CD4-positive, alpha-beta T cell treated with Interleukin-10 for 1 hour (primary cell): ENCODE results near the gene NUP93.

Experiments used
- DNase-seq: peaks from one replicate; pipeline ENCODE4 v3.0.0-alpha.2; 2020

The NUP93 gene

DNA sequence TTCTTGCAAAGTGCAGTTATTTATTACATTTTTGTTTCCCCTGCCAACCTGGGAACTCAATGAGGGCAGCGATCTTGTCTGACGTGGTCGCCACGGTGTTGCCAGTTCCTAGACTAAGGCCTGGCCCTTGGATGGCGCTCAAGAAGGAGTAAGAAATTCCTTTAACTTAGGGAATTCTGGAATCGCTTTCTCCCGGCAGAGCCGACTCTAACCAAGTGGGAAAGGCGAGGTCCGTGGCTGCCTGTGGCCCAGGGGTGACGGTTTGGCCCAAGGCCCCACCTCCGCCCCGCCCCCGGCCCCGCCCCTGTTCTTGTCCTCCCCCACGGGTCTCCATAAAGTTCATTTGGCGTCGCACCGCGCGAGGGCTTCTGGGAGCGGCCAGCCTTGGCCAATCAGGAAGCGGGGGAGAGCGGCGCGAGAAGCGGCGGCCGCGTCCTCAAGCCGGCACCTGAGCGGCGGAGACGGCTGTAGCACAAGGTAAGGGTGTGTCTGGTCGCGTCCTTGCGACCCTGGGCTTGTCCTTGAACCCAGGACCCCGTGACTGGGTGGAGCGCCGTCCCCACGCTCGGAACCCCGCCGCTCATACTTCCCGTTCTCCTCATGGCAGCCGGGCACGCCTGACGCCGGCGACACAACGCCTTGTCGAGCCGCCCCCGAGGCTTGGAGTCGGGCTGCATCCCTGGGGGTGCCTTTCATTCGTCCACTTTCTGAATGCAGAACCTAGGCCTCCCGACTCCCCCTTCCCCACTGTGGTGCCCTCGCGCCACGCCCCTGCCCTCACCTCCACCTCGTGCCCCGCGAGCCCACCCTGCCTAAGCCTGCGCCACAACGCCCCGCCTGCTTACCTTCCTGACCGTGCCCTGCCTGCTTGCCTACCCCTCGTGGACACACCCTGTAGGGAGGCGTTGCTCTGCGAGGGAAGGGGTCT lies at the start of gene NUP93:
NUP93 (plus strand) TSS at position 395 of the 928 bp plus-strand sequence. CDS start 18,119 bp downstream, outside the sequence.
- DNase-seq: peak; percentile 91

DNA sequence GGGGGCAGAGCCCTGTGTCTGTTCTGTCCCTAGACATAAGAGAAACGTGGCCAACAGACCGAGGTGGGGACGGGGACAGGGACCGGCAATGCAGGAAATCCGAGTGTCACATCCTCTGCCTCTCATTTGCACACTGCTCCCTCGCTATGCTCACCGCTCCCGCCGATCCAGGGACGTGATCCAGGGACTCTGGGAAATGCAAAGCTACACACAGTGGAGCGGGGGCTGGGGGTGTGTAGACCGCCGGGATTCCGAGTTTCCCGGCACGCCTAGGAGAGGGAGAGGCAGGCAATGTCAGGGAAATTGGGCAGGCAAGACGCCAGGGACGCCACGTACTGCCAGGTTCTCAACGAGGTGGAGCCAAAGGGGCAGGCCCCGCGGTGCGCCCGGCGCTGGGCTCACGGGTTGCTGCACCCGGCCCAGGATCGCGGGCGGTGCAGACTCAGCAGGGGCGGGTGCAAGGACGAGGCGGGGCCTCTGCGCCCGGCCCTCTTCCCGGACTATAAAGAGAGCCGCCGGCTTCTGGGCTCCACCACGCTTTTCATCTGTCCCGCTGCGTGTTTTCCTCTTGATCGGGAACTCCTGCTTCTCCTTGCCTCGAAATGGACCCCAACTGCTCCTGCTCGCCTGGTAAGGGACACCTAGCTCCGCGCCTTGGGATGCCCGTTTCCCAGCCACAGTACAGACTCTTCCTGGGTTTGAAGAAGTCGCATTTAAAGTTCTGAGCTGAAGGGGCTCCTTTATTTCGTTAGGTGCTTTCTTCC lies 47.8 kb upstream of the NUP93 start, which contains the start of gene MT1X:
MT1X (plus strand) TSS at position 532 of the 764 bp plus-strand sequence; CDS start at position 603, 71 bp downstream.
- peak; percentile 90 for DNase-seq

DNA sequence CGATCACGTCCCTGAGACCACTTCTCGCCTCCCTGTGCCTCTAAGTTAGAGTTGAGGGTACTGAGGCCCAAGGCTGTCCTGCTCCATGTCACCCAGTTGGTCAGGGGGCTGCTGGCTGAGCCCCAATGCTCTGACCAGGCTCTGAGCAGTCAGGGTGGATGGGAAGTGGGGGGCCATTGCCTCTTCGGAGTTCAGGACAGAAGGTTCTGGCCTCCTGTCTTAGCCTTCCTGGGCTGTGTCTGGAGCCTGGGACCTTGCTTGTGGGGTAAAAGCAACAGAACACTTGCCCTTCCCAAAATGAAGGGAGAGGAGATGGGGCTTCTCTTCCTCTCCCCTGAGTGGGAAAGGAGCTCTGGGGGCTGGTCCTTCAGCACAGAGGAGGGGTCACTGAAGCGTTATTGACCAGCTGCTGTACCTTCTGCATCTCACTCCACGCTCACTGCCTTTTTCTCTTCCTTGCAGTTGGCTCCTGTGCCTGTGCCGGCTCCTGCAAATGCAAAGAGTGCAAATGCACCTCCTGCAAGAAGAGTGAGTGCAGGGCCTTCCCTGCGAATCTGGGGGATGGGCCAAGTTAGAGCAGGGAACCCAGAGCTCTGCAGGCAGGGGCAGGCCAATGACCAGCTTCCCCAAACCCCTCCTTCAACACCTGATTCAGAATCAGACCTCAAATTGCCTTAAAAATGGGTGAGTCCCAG lies 47.1 kb upstream of the NUP93 start:
- DNase-seq: no peak

DNA sequence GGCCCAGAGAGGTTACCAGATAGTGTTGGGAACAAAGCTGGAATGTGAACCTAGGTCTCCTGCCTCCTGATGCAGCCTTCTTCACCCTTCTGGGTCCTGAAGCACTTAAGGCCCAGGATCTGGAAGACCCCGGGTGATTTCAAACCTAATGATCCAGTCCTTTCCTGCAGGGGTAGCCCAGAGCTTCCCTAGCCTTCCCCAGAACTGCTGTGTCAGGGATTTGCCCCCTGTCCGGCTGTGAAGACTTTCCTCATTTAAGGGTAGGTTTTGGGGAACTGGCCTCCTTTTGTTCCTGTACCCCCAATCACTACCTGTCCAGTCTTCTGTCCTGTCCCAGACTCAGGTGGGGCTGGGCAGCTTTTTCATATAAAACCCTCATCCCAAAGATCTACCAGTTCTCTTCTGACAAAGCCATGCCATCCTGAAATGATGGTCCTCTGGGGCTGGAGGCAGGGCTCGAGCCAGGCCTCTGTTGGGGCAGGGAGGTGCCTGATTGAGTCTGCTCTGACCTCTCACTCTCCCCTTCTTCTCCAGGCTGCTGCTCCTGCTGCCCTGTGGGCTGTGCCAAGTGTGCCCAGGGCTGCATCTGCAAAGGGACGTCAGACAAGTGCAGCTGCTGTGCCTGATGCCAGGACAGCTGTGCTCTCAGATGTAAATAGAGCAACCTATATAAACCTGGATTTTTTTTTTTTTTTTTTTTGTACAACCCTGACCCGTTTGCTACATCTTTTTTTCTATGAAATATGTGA lies 46.3 kb upstream of the NUP93 start:
- DNase-seq: no peak

DNA sequence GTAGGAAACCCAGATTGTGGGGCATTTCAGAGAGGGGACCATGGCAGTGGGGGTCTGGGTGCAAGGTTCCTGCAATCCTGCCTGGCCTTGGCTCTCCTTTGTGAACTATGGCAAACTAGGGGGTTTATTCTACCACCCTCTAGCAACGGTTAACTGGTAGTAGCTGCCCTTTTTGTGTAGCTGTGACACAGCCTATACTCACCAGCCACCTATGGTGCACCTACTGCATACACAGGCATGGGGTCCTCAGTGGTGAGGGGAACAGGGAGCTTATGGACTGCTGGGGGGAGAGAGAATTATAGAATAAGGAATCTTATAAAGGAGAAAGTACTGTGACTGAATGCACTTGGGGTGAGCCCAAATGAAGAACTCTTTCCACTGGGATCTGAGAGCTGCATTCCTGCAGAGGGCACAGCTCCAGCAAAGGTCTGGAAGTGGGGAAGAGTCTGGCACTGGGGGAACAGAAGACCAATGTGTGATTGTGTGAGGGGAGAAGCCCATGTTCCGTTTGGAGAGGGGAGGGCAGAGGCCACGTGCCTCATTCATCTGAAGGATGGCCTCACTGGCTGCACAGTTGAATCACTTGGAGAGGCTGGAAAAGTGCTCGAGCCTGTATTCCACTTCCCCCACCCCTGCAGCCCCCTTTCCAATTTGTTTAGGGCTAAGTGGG lies 45.5 kb upstream of the NUP93 start:
- DNase-seq: no peak

DNA sequence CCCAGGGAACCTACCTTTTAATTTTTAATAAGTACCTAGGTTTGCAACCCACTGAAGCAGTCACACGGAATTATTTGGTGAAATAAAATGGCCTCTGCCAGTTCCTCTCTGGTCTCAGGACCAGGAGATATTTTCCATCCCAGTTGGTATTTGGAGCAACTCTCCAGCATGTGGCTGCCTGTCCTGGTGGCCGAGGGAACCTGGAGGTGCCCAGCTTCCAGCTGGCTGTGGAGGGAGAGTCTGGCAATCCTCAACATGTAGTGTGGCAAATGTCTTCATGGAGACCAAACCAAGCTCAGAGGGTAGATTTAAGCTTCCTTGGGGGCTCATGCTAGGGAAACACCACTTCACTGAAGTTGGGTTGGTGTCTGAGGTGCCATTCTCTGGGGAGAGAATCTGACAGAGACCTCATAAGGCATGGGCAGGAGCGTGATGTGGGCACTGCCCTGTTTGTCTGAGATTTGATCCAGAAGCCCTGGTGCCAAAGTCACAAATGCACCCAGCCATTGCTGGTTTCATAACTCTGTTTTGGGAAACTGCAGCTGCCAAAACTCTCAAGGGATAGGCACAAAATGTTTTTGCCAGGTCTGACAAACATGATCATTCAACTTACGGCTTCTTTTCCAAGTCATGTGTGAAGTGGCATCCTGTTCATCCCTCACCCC lies 44.9 kb upstream of the NUP93 start:
- no peak for DNase-seq

DNA sequence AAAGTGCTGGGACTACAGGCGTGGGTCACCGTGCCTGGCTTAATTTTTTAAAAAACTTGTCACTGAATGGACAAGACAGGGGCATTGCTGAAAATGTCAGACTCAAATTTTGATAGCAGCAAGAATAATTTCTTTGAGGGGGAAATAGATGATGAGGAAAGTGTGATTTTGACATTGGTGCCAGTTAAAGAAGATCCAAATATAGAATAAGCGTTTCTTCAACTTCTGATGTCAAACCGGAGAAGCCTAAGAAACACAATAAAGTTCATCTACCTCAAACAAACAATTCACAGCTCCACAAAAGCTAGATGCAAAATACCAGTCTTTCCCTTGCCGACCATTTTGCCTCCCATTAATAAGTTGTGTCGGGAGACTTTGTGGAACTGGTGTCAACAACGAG lies 43.2 kb upstream of the NUP93 start:
- no peak for DNase-seq

DNA sequence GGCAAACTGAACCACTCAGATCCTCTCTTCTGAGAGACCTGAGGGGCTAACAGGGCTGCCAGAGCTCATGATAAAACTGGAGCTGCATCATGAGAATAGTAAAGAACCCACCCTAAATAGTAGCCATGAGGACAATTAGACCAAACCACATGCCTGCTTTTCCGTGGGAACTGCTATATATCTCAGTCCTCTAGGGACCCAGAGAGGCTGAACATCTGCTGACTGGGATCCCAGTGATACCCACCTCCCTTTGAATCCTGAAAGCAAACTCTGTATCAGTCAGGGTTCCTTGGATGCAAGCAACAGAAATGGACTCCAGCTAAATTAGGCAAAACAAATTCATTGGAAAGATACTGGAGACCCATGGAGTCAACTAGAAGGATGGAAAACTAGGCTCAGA lies 41.2 kb upstream of the NUP93 start:
- no peak for DNase-seq

DNA sequence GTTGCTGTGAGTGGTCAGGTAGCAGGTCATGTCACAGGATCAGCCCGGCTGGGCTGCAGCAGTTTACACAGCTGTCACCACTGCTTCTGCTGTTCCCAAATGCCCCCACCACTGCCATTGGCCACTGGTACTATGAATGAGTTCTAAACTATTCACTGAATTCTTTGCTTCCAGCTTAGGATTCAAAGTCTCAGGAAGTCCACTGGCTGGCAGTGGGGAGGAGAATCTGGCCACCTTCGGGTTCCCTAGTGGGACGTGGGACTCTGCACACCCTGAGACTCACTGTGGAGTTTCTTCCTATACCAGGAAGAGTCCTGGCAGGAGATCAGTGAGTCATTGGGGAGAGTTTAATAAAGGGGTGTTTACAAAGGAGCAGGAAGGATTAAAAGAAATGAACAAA lies 40.8 kb upstream of the NUP93 start:
- DNase-seq: no peak

DNA sequence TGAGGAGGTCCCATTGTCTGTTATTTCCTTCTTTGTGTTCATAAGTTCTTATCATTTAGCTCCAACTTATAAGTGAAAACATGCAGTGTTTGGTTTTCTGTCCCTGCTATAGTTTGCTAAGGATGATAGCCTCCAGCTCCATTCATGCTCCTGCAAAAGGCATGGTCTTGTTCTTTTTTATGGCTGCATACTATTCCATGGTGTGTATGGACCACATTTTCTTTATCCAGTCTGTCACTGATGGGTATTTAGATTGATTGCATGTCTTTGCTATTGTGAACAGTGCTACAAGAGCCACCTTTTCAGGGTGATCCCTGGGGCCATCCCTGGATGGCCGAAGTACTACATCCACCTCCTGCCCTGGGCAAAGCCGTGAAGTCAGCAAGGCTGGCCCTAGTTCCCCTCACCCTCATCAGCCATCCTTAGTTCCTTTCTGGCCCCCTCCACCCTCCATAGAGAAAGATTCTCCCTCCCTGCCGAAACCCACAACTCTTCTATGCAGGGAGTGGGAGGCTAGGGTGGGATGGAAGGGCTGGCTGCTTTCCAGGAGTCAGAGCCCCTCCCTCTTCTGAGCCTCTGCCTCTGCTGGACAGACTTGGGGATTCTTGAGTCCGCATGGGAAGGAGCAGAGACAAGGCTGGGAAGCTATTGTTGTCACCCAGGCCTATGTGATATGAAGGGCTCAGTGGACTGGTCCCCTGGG lies 39.4 kb upstream of the NUP93 start:
- no peak for DNase-seq

DNA sequence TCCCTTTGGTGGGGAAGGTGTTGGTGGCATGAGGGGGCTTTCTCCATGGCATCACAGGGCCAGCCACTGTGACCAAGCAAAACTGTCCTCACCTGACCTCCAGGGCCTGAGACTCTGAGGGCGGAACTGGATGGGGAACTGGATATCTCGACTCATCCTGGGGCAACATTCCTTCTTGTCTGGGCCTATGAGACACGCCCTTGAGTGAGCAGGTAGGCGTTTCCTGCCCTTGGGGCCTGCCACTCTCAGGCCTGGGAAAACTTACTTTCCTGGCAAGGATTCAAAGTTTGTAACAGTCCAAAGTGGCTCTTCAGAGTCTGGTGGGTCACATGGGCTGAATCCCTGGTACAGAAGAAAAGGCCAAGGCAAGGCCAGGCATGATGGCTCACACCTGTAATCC lies 38.0 kb upstream of the NUP93 start:
- DNase-seq: no peak

DNA sequence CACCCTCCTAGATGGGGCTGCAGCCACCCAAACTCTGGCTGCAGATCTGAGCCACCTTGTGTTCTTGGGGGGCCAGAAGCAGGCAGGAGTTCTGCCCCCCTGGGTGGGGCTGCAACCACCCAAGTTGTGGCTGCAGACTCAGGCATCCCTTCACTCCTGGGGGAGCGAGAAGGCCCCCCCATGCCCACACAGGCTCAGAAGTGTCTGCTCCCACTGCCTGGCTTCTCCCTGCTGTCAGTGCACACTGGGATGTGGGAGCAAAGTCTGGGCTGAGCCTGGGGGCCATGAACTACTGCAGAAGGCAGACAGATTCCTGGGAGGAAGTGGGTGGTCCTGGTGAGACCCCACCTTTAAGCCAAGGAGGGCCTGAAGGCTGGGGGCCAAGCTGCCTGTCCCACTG lies 34.7 kb upstream of the NUP93 start:
- no peak for DNase-seq

DNA sequence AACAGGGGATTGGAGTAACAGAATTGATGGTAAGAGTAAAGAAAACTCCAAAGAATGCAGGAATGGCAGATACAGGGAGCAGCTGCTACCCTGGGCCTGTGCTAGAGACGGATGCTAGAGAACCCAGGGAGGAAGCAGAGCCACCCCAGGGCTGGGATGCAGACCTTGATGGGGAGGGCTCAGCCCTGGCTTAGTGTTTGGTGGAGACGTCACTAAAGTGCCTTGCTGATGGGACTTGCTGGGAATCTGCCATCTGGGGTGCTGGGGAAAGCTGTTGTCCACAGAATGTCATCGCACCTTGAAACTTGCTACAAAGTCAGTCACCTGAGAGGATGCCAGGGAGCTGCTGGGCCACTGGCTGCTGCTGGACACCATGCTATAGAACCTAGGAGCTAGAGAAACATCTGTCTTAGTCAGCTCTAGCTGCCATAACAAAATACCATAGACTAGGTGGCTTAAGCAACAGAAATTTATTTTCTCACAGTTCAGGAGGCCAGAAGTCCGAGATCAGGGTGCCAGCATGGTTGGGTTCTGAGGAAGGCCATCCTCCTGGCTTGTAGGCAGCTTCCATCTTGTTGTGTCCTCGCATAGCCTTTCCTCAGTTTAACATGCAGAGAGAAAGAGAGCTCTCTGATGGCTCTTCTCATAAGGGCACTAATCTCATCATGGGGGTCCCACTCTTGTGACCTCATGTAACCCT lies 32.3 kb upstream of the NUP93 start:
- DNase-seq: no peak

DNA sequence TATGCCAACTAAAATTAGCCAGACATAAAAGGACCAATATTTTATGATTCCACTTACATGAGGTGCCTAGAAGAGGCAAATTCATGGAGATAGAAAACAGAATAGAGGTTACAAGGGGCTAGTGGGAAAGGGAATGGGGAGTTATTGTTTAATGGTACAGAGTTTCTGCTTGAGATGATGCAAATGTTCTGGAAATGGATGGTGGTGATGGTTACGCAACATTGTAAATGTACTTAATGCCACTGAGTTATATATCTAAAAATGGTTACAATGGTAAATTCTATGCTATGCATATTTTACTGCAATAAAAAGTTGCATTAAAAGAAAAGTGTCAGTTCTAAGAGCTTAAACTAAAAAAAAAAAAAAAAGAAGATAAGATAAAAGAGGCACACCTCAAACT lies 29.7 kb upstream of the NUP93 start:
- DNase-seq: no peak

DNA sequence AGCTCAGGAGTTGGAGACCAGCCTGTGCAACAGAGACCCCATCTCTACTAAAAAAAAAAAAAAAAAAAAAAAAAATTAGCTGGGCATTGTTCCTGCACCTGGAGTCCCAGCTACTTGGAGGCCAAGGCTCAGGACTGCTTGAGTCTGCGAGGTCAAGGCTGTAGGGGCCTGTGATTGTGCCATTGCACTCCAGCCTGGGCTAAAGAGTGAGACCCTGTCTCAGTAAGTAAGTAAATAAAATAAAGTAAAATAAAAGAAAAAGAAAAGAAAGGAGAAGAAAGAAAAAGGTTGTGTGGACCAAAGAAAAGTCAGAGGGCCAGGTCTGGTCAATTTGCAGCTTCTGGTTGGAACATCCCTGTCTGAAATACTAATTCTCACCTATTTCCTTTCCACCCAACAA lies 29.3 kb upstream of the NUP93 start:
- no peak for DNase-seq

DNA sequence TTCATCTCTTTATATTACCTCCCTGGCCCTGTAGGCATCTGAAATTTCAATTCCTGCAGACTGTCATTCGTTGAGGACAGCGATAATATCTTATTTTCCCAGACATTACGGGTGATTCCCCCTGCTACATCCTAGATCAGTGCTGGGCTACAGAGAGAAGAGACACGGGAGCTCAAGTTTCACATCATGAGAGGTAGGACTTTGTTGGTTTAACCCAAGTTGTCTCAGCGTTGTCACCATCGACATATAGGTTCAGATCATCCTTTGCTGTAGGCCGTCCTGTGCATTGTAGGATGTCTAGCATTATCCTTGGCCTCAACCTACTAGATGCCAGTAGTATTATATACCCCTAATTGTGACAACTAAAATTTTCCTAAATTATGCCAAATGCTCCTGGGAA lies 28.4 kb upstream of the NUP93 start:
- DNase-seq: no peak

DNA sequence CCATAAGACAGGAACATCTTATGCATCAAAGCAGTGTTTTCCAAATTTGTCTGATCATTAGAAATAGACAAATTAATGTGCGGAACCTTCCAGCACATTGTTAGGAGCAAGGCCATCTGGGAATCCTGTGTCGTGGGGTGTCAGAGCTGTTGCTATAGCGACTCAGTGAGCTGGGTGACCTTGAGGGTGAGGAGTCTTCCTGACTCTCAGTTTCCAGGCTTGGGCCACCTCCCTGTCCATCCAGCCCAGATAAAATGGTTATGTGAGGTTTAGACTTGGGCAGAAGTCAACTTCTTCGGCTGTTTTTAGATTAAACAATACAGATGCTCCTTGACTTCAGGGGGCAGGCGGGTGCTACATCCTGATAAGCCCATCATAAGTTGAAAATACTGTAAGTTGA lies 27.1 kb upstream of the NUP93 start:
- no peak for DNase-seq

DNA sequence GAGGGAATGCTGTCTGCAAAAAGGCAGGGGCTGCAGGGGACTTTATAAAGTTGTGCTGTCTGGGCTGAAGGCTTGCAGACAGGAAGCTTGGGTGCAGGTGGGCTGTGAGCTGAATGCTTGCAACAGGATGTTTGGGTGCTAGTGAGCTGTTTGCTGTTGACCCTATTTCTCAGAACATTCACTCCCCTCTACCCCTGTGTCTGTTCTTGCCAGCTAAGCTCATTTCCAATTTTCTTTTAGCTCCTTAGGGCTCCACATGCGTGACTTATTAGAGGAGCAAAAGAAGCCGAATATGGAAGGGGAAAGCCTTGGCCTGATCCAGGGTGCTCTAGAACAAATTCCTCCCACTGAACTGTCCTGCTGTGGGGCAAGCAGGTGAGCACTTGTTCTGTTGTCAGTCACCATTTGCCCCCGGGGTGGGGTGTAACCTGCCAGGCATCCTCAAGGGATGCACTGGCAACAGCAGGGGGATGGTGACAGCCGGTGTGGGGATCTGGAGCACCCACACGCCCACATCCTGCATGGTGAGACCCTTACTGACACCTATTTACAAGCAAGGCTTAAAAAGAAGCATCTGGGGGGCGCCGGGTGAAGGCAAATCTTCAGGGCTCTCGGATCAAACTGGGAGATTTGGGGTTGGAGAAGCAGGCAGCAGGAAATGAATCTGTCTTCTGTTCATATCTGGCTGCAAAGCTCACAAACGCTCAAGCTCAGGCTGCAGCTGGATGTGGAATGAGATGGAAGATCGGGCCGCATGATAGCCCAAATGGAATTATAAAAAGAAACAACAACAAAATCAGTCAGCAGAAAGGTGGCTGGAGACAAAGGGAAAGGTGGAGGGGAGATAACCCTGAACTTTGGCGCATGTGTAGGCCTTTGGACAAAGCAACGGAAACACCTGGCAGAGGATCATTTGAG lies 21.1 kb upstream of the NUP93 start:
- peak; percentile 29 for DNase-seq

DNA sequence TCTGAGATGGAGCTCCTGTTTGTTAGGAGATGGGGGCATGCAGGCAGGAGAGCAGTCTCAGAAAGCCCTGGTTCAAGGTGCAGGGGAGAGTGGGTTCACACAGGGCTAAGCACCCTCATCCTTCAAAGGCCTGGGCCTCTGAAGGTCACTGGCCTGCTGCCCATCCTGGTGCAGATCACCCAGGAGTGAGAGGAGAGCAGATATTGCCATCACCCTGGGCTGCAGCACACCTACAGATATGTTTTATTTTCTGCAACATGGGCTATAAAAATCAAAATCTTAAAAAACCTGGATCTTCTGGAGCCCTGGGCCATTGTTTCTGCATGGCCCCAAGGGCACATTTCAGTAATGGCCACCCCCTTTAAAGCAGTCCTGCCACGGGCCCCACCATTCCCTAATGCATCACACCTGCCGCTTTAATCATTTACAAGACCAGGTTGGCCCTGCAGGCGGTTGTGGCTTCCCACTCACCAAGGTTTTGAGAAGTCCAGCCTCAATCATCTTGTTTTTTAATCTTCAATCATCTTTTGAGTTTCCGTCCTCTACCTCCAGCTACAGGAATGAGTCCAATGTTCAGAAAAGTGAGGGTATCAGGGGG lies 20.4 kb upstream of the NUP93 start:
- no peak for DNase-seq
